Islet of Langerhans (tissue), 1 donor: ENCODE data around the gene WDR17.

ENCODE experiments used
- FAIRE-seq: peaks from one replicate; lab custom pipeline; 2011; peaks lifted over from hg19 to GRCh38; lab: Jason Lieb, UNC

The WDR17 gene

GRCh38 chr4:176099314-176099713 is 33.7 kb downstream of the WDR17 start:
- no peak for FAIRE-seq

- no peak for FAIRE-seq
Observed at GRCh38 chr4:176102414-176103063, 36.9 kb downstream of the WDR17 start.

- no peak for FAIRE-seq
Observed at GRCh38 chr4:176107695-176108094, 42.1 kb downstream of the WDR17 start.

- no peak for FAIRE-seq
Observed at GRCh38 chr4:176123710-176124407, 58.2 kb downstream of the WDR17 start.

- FAIRE-seq: no peak
Observed at GRCh38 chr4:176125063-176125462, 59.4 kb downstream of the WDR17 start.

GRCh38 chr4:176134670-176135069 is 69.0 kb downstream of the WDR17 start:
- FAIRE-seq: no peak

GRCh38 chr4:176137631-176138030 is 72.0 kb downstream of the WDR17 start:
- peak; percentile 56 for FAIRE-seq

- no peak for FAIRE-seq
Observed at GRCh38 chr4:176139518-176139917, 73.9 kb downstream of the WDR17 start.

- no peak for FAIRE-seq
Observed at GRCh38 chr4:176142253-176142652, 76.6 kb downstream of the WDR17 start.

GRCh38 chr4:176149680-176150355 is 84.2 kb downstream of the WDR17 start:
- FAIRE-seq: no peak

GRCh38 chr4:176150356-176150682 is 84.7 kb downstream of the WDR17 start:
- FAIRE-seq: no peak

GRCh38 chr4:176150704-176151103 is 85.1 kb downstream of the WDR17 start:
- FAIRE-seq: no peak

GRCh38 chr4:176153124-176153523 is 87.5 kb downstream of the WDR17 start:
- FAIRE-seq: no peak

GRCh38 chr4:176156656-176157055 is 91.0 kb downstream of the WDR17 start:
- FAIRE-seq: no peak

GRCh38 chr4:176163041-176163440 is 97.4 kb downstream of the WDR17 start:
- no peak for FAIRE-seq

- no peak for FAIRE-seq
Observed at GRCh38 chr4:176185051-176185450, 119.4 kb downstream of the WDR17 start.

- no peak for FAIRE-seq
Observed at GRCh38 chr4:176186067-176186466, 120.4 kb downstream of the WDR17 start.

- FAIRE-seq: no peak
Observed at GRCh38 chr4:176186671-176187395, 121.2 kb downstream of the WDR17 start.

GRCh38 chr4:176187624-176188023 is 122.0 kb downstream of the WDR17 start:
- FAIRE-seq: no peak

- FAIRE-seq: no peak
Observed at GRCh38 chr4:176188654-176189053, 123.0 kb downstream of the WDR17 start.

- FAIRE-seq: no peak
Observed at GRCh38 chr4:176189891-176190795, 124.5 kb downstream of the WDR17 start.

GRCh38 chr4:176191974-176192373 is 126.3 kb downstream of the WDR17 start:
- FAIRE-seq: no peak
